Cardiac muscle cell (in vitro differentiated cells and primary cell): ENCODE results near the gene MYO5B. TPM values are rescaled to one million over a fixed set of nuclear protein-coding genes. Genes with fewer than 3 reads are reported as not detected.

ENCODE experiments used
- DNase-seq, 2 donors: peaks; one replicate each; pipeline versions ENCODE4 v3.0.0 to v3.0.0-alpha.2; 2010 to 2017; ENCODE audit warnings: low read depth in 1 of 2, low spot score in 1 of 2
- H3K27ac ChIP-seq: fragments of 200-600 bp; sonication (generic); 2 replicates; pipeline ENCODE4 v1.5.1; 2016
- H3K27me3 ChIP-seq: fragments of 200-600 bp; sonication (generic); 2 replicates; pipeline ENCODE4 v1.6.0; 2016; ENCODE audit warnings: control low read depth
- H3K36me3 ChIP-seq: fragments of 200-600 bp; sonication (generic); 2 replicates; pipeline ENCODE4 v1.5.1; 2016; ENCODE audit warnings: control low read depth
- H3K4me1 ChIP-seq: fragments of 200-600 bp; sonication (generic); 2 replicates; pipeline ENCODE4 v1.8.1; 2017; ENCODE audit warnings: low read depth, mild to moderate bottlenecking, mixed run types
- H3K4me3 ChIP-seq: fragments of 200-600 bp; sonication (generic); 2 replicates; pipeline ENCODE4 v1.5.1; 2016; ENCODE audit warnings: mild to moderate bottlenecking
- H3K9me3 ChIP-seq: fragments of 200-600 bp; sonication (generic); 2 replicates; pipeline ENCODE4 v1.5.1; 2017; ENCODE audit warnings: low read depth, mild to moderate bottlenecking, control low read depth
- polyA plus RNA-seq: library from polyadenylated mRNA; unstranded; fragments of >200 nt; fragmentation: Nextera tagmentation; extraction: Ambion mirVana; gene quantifications from 2 replicates; pipeline ENCODE4 v1.2.1, GENCODE V29; 2016
- total RNA-seq: library from RNA; depleted of rRNA; stranded (reverse); fragments of >200 nt; gene quantifications from 2 replicates; pipeline ENCODE4 v1.2.3, GENCODE V29; 2016
- TF ChIP-seq, protein P1 (sequence below): IDR thresholded peaks from 2 replicates; pipeline ENCODE4 v1.5.1; 2012; ENCODE audit warnings: low read depth, mild to moderate bottlenecking, low read length

Gene MYO5B
- total and polyA plus RNA-seq, 2 experiments from 2014 or later, result 3.0 to 16.7 TPM

DNA sequence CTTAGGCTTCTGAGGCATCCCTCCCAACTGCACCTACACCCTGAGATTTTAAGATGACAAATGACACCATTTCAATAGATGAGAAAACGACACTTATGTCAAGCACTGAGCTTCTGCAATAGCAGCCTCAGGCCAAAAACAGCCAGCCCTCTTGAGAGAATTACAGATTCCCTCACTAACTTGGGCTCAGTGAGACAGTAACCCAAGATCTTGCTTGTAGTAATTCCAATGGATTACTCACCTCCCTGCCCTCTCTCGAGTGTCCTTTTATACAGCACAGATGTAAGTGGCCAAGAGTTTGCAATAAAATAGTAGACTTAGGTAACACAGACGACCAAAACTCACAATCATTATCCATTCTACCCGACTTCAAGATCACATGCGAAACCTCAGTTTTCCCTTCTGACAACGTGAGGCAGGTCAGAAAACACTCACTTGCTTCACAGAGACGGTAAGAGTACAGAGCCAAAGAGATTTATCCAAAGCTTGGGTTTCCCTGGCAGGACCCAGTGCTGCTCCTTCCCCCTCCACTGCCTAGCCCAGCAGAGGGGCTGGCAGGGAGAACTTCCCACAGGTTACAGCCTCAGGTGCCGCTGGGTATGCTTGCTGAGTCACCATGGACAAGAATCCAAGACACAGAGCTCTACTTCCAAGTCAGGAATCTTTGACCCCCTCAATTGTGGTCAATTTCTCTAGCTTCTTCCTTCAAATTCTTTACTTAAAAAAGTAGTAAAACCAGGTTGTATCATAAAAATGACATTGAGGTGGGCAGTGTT, 181.4 kb downstream of the MYO5B start:
- Histone ChIP-seq H3K27me3 (peaks cover 23% of the 10 kb centered on the region), H3K27ac (no peak overlapping the region), H3K4me3 (no peak overlapping the region), H3K36me3 (no peaks in the 10 kb centered on the region), H3K9me3 (no peaks in the 10 kb centered on the region), H3K4me1 (no peaks in the 10 kb centered on the region)
- TF ChIP-seq, protein P1, sequence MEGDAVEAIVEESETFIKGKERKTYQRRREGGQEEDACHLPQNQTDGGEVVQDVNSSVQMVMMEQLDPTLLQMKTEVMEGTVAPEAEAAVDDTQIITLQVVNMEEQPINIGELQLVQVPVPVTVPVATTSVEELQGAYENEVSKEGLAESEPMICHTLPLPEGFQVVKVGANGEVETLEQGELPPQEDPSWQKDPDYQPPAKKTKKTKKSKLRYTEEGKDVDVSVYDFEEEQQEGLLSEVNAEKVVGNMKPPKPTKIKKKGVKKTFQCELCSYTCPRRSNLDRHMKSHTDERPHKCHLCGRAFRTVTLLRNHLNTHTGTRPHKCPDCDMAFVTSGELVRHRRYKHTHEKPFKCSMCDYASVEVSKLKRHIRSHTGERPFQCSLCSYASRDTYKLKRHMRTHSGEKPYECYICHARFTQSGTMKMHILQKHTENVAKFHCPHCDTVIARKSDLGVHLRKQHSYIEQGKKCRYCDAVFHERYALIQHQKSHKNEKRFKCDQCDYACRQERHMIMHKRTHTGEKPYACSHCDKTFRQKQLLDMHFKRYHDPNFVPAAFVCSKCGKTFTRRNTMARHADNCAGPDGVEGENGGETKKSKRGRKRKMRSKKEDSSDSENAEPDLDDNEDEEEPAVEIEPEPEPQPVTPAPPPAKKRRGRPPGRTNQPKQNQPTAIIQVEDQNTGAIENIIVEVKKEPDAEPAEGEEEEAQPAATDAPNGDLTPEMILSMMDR, result no peak
- DNase-seq, result no peak

DNA sequence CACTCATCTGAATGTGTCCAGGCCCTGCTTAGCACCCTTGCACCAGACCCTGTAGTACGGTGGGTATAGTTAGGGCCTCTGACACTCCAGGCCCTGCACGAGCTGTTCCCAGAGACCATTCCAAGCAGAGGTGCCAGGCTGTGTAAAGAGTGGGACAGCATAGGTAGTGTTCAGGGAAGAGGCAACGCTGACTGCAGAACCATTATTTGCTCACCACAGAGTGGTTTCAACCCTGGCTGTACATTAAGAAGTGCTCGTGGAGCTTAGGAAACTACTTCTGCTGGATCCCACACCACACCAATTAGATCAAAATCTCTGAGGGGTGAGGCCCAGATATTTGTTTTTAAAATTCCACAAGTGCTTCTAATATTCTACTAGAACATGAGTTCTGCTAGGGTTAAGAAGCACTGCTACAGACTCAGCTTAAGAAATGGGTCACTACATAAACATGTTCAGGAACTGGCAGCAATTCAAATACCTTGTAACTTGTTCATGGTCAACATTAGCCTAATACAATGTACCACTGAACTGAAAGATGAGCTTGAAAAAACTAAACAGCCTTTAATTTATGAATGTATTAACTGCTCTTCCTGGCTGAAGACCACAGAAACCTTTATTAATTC, 183.0 kb downstream of the MYO5B start:
- no peaks in the 10 kb centered on the region for H3K9me3 ChIP-seq
- no peak overlapping the region for H3K4me3 ChIP-seq
- no peaks in the 10 kb centered on the region for H3K36me3 ChIP-seq
- TF ChIP-seq, protein P1, result no peak
- H3K4me1 ChIP-seq, result no peaks in the 10 kb centered on the region
- no peak overlapping the region for H3K27ac ChIP-seq
- peak in 1 of 2 donors; percentile 56 for DNase-seq
- H3K27me3 ChIP-seq, result peaks cover 39% of the 10 kb centered on the region

DNA sequence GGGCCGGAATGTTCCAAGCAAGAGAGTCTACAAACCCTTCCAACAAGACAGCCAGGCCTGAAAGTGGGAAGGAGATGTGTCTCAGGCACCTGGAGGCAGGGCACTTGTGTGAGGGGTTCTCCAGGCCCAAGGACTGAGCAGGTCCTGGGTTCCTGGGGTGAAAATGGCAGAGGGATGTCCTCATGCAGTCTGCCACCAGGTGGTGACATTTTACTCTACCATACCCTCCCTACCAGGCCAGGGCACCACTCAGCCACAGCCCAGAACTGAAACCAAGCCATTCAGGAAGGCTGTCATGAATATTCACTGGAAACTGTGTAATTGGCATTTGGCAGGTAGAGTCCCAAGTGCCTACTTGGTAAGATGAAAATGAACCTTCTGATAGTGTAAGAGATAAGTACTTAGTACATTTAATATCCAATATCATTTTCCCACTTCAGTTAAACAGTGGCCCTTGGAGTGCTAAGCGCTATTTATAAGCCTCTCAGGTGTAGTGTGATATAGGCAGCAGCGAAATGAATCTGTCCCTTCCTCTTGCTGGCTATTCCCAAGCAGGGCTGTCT, 185.1 kb downstream of the MYO5B start:
- TF ChIP-seq, protein P1, result peak; percentile 50
- H3K4me1 ChIP-seq, result no peaks in the 10 kb centered on the region
- no peaks in the 10 kb centered on the region for H3K36me3 ChIP-seq
- H3K27ac ChIP-seq, result no peak overlapping the region
- H3K27me3 ChIP-seq, result peaks cover 55% of the 10 kb centered on the region
- H3K4me3 ChIP-seq, result no peak overlapping the region
- H3K9me3 ChIP-seq, result no peaks in the 10 kb centered on the region
- peak; percentile 45 to 55 for DNase-seq

DNA sequence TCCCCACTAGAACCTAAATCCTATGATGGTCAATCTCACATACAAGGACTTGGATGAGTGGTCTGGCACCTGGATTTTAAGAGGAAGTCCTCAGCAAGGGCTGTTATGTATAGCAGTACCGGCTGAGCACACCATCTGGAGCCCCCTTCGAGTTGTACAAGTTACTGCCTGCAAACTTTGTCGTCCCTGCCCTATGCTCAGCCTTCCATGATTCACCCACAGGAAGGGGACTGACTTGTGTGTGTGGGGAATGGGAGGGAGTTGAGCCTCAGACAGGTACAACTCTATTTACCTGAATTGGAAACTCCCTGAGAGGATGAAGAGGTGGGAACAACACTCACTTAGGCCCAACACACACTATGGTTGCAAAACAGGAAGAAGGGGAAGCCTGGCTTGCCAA, 186.6 kb downstream of the MYO5B start:
- TF ChIP-seq, protein P1, result no peak
- no peak for DNase-seq
- H3K27ac ChIP-seq, result no peak overlapping the region
- H3K9me3 ChIP-seq, result no peaks in the 10 kb centered on the region
- no peaks in the 10 kb centered on the region for H3K4me1 ChIP-seq
- no peaks in the 10 kb centered on the region for H3K36me3 ChIP-seq
- H3K27me3 ChIP-seq, result peaks cover 60% of the 10 kb centered on the region
- no peak overlapping the region for H3K4me3 ChIP-seq

DNA sequence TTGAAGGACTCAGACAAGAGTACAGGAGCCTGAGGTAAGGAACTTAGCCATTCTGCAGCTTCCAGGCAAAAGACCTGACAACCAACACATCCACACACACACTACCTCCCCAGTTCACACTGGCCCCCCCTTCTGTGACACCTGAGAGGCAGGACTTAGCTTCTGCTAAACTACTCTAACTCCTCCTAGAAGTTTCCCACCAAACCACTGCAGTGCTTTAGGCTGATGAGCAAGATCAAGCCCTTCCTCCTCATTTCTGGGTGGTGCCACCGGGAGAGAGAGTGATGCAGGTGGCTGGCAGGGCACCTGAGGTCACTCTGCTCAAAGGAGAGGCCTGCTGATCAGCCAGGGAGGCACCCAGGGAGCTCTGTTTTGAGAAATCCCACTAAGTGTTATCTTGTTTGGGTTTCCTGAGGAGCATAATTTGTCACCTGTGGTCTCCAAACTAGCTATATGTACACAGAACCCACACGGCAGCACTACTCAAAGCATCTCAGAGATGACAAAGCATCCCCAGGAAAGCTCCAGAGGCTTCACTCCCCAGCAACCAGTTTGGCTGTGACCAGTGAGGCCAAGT, 188.4 kb downstream of the MYO5B start:
- Histone ChIP-seq H3K27ac (no peak overlapping the region), H3K9me3 (no peaks in the 10 kb centered on the region), H3K4me3 (no peak overlapping the region), H3K36me3 (no peaks in the 10 kb centered on the region), H3K4me1 (no peaks in the 10 kb centered on the region), H3K27me3 (peaks cover 57% of the 10 kb centered on the region)
- TF ChIP-seq, protein P1, result no peak
- no peak for DNase-seq
